PC-3 (cell line): ENCODE results near the gene NTN1.

Experiments used
- EZH2 ChIP-seq: fragments of 300-600 bp; sonication (generic); IDR thresholded peaks from one replicate; pipeline ENCODE4 v1.6.1; 2017; ENCODE audit warnings: antibody characterized with exemption, mild to moderate bottlenecking, low read length; ENCODE audit not compliant: unreplicated experiment
- EZH2phosphoT487 ChIP-seq: fragments of 300-600 bp; sonication (generic); IDR thresholded peaks from 2 replicates; pipeline ENCODE4 v1.6.1; 2018; ENCODE audit warnings: mild to moderate bottlenecking, antibody characterized with exemption, low read length, borderline replicate concordance
- TF ChIP-seq, protein P1 (sequence below): fragments of 300-600 bp; sonication (generic); conservative IDR thresholded peaks from 2 replicates; pipeline ENCODE4 v1.5.1; 2017; ENCODE audit warnings: antibody characterized with exemption, low read depth, mild to moderate bottlenecking, low read length

DNA sequence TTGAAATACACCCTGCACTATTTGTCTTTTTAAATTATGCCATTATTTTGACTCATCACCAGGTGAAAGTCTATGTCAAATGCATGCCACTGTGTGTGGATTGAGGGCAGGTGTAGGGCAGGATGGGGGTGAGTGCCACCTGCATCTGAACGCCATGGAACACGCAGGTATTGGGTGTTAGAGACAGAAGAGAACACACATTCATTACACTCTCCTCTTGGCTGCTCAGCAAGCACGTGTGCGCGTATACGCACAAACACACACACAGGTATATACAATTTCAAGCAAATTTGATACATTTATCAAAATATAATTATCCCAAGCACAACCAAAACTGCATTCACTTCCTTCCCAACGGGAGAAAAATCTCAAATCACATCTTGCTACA is 268.9 kb downstream of the NTN1 start:
- TF ChIP-seq, protein P1, sequence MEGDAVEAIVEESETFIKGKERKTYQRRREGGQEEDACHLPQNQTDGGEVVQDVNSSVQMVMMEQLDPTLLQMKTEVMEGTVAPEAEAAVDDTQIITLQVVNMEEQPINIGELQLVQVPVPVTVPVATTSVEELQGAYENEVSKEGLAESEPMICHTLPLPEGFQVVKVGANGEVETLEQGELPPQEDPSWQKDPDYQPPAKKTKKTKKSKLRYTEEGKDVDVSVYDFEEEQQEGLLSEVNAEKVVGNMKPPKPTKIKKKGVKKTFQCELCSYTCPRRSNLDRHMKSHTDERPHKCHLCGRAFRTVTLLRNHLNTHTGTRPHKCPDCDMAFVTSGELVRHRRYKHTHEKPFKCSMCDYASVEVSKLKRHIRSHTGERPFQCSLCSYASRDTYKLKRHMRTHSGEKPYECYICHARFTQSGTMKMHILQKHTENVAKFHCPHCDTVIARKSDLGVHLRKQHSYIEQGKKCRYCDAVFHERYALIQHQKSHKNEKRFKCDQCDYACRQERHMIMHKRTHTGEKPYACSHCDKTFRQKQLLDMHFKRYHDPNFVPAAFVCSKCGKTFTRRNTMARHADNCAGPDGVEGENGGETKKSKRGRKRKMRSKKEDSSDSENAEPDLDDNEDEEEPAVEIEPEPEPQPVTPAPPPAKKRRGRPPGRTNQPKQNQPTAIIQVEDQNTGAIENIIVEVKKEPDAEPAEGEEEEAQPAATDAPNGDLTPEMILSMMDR = no peak
- TF ChIP-seq EZH2 (no peak), EZH2phosphoT487 (no peak)
